Left ventricle myocardium inferior (tissue), 1 donor: Measurements from ENCODE around the gene ETHE1. TPM values are rescaled to one million over a fixed set of nuclear protein-coding genes. Genes with fewer than 3 reads are reported as not detected.

ENCODE experiments used
- DNase-seq: peaks from one replicate; pipeline ENCODE4 v3.0.0-alpha.2; 2020
- H3K27ac ChIP-seq: fragments of 200-600 bp; replicated peaks from 2 replicates; pipeline ENCODE4 v1.8.0; 2021
- H3K27me3 ChIP-seq: fragments of 200-600 bp; 2 replicates; pipeline ENCODE4 v1.8.0; 2021; ENCODE audit warnings: low read depth
- H3K36me3 ChIP-seq: fragments of 200-600 bp; 2 replicates; pipeline ENCODE4 v1.8.0; 2021
- H3K4me1 ChIP-seq: fragments of 200-600 bp; 2 replicates; pipeline ENCODE4 v1.8.0; 2021
- H3K4me3 ChIP-seq: fragments of 200-600 bp; 2 replicates; pipeline ENCODE4 v1.8.0; 2021; ENCODE audit warnings: mild to moderate bottlenecking, moderate library complexity
- H3K9me3 ChIP-seq: fragments of 200-600 bp; replicated peaks from 2 replicates; pipeline ENCODE4 v1.8.0; 2021
- intact Hi-C: fragments of 100-400 bp; cut with micrococcal nuclease; formaldehyde crosslinking; loops from one replicate; pipeline ENCODE4 v1.11.0; 2022
- total RNA-seq: library from RNA; stranded (reverse); fragmentation: NEBNext Ultra II Directional; extraction: Animal tissue kit (Norgen Biotek cat#: 25700); gene quantifications from one replicate; pipeline ENCODE4 v1.2.1, GENCODE V29; 2021
- TF ChIP-seq, protein P1 (sequence below): fragments of 200-600 bp; IDR thresholded peaks from 2 replicates; pipeline ENCODE4 v1.8.0; 2021; ENCODE audit warnings: antibody characterized with exemption, mild to moderate bottlenecking, borderline replicate concordance
- donor health status: DM: no; HTN: yes; CAD: no; lungs with severe emphysema.

The ETHE1 gene
- total RNA-seq, 1 donor from 2014 or later, result 14.6 TPM

GRCh38 chr19:43572171-43572588 is 45.2 kb upstream of the ETHE1 start:
- Histone ChIP-seq H3K4me3 (no peak overlapping the region), H3K27me3 (no peaks in the 10 kb centered on the region), H3K4me1 (peaks cover 24% of the 10 kb centered on the region), H3K9me3 (no peaks in the 10 kb centered on the region), H3K36me3 (peaks cover 11% of the 10 kb centered on the region), H3K27ac (no peak overlapping the region)
- TF ChIP-seq, protein P1, sequence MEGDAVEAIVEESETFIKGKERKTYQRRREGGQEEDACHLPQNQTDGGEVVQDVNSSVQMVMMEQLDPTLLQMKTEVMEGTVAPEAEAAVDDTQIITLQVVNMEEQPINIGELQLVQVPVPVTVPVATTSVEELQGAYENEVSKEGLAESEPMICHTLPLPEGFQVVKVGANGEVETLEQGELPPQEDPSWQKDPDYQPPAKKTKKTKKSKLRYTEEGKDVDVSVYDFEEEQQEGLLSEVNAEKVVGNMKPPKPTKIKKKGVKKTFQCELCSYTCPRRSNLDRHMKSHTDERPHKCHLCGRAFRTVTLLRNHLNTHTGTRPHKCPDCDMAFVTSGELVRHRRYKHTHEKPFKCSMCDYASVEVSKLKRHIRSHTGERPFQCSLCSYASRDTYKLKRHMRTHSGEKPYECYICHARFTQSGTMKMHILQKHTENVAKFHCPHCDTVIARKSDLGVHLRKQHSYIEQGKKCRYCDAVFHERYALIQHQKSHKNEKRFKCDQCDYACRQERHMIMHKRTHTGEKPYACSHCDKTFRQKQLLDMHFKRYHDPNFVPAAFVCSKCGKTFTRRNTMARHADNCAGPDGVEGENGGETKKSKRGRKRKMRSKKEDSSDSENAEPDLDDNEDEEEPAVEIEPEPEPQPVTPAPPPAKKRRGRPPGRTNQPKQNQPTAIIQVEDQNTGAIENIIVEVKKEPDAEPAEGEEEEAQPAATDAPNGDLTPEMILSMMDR, result no peak
- intact Hi-C loops, result no loop called here
- DNase-seq, result no peak

DNA sequence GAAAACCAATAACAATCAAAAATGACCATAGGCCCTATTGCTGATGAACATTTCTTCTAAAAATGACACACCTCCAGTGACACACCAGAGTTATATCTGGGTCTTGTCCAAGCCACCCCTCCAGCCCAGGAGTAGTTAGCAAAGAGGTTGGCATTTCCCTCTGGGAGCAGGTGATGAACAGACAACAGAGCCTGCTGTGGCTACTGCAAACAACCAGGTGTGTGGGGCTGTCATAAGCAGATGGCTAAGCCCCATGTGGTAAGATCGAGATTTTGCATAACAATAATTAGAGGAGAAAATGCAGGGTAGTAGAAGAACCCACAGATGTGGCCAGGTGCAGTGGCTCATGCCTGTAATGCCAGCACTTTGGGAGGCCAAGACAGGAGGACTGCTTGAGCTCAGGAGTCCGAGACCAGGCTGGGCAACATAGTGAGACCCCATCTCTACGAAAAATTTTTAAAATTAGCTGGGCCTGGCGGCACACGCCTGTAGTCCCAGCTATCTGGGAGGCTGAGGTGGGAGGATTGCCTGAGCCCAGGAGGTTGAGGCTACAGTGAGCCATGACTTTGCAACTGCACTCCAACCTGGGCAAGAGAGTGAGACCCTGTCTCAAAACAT is 43.3 kb upstream of the ETHE1 start:
- intact Hi-C loops, result no loop called here
- Histone ChIP-seq H3K9me3 (no peaks in the 10 kb centered on the region), H3K4me1 (peaks cover 19% of the 10 kb centered on the region), H3K27ac (no peak overlapping the region), H3K4me3 (no peak overlapping the region), H3K27me3 (no peaks in the 10 kb centered on the region), H3K36me3 (peaks cover 11% of the 10 kb centered on the region)
- no peak for DNase-seq
- TF ChIP-seq, protein P1, result no peak

- H3K36me3 ChIP-seq, result peaks cover 11% of the 10 kb centered on the region
- TF ChIP-seq, protein P1, result no peak
- no peaks in the 10 kb centered on the region for H3K9me3 ChIP-seq
- H3K27me3 ChIP-seq, result no peaks in the 10 kb centered on the region
- intact Hi-C loops, result no loop called here
- H3K27ac ChIP-seq, result no peak overlapping the region
- H3K4me1 ChIP-seq, result peaks cover 13% of the 10 kb centered on the region
- H3K4me3 ChIP-seq, result no peak overlapping the region
- no peak for DNase-seq
Observed at GRCh38 chr19:43569657-43570056, 42.7 kb upstream of the ETHE1 start.

GRCh38 chr19:43564800-43565199 is 37.8 kb upstream of the ETHE1 start:
- no peak overlapping the region for H3K27ac ChIP-seq
- TF ChIP-seq, protein P1, result no peak
- intact Hi-C loops, result no loop called here
- no peaks in the 10 kb centered on the region for H3K27me3 ChIP-seq
- H3K4me3 ChIP-seq, result no peak overlapping the region
- DNase-seq, result no peak
- peaks cover 14% of the 10 kb centered on the region for H3K36me3 ChIP-seq
- peaks cover 18% of the 10 kb centered on the region for H3K4me1 ChIP-seq
- H3K9me3 ChIP-seq, result no peaks in the 10 kb centered on the region

DNA sequence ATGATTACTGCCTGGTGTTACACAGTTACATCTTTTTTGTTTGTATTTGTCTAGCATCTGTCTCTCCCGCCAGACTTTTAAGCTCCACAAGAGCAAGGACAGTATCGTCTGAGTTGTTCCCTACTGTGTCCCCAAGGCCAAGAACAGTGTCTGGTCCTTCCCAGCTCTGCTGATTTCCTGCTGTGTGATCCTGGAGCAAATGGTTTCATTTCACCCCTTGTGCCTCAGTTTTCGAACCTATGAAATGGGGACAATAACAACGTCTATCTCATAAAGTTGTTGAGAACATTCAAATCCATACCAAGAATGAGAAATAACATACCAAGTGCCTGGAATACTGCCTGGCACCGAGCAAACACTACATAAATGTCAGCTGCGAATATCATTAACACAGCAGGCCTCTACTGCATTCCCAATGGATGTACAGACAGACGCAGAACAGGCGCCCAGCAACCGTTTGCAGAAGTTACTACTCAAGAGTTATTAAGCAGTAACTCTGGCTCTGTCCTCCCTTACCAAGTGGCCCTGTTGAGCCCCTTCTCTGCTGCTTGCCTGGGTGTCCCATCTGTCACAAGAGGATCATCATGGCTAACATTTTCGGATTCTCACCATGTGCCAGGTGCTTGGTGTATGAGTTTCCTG is 36.9 kb upstream of the ETHE1 start:
- intact Hi-C loops, result no loop called here
- TF ChIP-seq, protein P1, result no peak

More for the DNA sequence above, 36.9 kb upstream of the ETHE1 start:
- no peak overlapping the region for H3K27ac ChIP-seq
- DNase-seq, result no peak
- H3K4me3 ChIP-seq, result no peak overlapping the region
- no peaks in the 10 kb centered on the region for H3K27me3 ChIP-seq
- peaks cover 16% of the 10 kb centered on the region for H3K36me3 ChIP-seq
- H3K4me1 ChIP-seq, result peaks cover 18% of the 10 kb centered on the region
- no peaks in the 10 kb centered on the region for H3K9me3 ChIP-seq
